Upper lobe of left lung (tissue), 4 donors: ENCODE measurements around the gene HTRA1.

ENCODE experiments used
- POLR2A ChIP-seq, 4 donors: fragments of 450-650 bp; IDR thresholded peaks; one replicate each; pipeline ENCODE4 v1.5.1; 2016 to 2017; ENCODE audit warnings: antibody characterized with exemption in 4 of 4, mild to moderate bottlenecking in 2 of 4
- TF ChIP-seq, protein P1 (sequence below), 6 experiments: fragments of 450-650 bp in 4 of 6; fragments of 200-600 bp in 2 of 6; sonication (generic) in 2 of 6; IDR thresholded peaks; one replicate each; pipeline ENCODE4 v1.5.1; 2016 to 2019; ENCODE audit warnings: antibody characterized with exemption in 6 of 6

DNA sequence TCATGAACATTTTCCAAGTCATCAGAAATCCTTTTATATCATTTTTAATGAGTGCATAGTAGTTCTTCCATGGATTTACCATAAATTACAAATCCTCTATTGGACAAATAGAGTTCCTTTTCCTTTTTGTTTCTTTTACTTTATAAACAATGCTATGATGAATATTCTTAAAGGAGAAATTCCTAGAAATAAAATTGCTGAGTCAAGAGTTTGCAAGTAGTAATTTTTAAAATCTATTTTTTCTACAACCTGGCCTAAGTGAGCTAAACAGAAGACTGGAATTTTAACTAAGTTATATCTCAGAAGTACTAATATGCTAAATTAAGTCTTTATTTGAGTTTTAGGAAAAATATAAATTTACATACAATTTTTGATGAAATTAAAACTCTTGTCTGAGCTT lies 48.0 kb upstream of the HTRA1 start:
- no peak for TF ChIP-seq POLR2A (IDR thresholded peaks at IDR 0.05)
- TF ChIP-seq, protein P1, sequence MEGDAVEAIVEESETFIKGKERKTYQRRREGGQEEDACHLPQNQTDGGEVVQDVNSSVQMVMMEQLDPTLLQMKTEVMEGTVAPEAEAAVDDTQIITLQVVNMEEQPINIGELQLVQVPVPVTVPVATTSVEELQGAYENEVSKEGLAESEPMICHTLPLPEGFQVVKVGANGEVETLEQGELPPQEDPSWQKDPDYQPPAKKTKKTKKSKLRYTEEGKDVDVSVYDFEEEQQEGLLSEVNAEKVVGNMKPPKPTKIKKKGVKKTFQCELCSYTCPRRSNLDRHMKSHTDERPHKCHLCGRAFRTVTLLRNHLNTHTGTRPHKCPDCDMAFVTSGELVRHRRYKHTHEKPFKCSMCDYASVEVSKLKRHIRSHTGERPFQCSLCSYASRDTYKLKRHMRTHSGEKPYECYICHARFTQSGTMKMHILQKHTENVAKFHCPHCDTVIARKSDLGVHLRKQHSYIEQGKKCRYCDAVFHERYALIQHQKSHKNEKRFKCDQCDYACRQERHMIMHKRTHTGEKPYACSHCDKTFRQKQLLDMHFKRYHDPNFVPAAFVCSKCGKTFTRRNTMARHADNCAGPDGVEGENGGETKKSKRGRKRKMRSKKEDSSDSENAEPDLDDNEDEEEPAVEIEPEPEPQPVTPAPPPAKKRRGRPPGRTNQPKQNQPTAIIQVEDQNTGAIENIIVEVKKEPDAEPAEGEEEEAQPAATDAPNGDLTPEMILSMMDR (IDR thresholded peaks at IDR 0.05), result no peak
